ENCODE results near the gene CFAP210.

Gene CFAP210

DNA sequence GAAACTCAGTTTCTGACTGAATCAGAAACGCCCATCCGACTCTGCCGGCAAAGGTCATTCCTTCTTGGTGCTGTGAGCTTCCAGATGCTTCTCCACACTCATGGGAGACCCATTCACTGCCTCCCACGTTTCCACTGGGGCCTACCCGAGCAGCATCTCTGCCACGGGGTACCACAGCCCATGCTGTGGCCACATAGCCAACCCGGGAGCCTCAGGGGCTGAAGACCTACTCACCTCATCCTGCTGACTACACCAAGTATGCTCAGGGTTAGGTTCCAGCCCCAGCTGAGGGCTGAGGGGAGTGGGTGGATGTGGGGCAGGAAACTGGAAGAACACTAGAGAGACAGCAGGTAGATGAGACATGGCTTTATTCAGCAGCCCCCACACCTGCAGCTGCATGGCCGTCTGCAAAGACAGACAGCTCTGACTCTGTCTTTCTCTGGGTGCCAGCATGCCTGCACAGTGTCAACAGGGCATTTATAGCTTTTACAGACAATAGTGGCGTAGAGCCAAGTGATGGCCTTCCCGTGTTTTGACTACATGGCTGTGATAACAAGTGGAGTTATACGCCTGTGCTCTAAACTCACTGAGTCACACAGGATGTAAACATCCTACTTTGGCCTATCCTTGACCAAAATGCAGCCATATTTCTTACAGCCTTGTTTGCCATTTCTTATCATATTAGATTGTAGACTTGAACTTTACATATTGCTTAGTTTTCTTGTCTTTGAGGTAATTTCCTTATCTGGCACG lies 22.9 kb upstream of the CFAP210 start:
- Histone ChIP-seq H3K27me3 (ENCODE audit: low read depth, low read length) (no peaks in the 10 kb centered on the region), H3K79me2 (ENCODE audit: low read length) (no peaks in the 10 kb centered on the region), H2AFZ (ENCODE audit: low read depth, low read length) (no peak overlapping the region), H3K4me1 (ENCODE audit: low read length) (no peaks in the 10 kb centered on the region), H3K9ac (ENCODE audit: low read length) (no peak overlapping the region), H3K36me3 (replicated peaks; ENCODE audit: low read depth, low read length) (no peaks in the 10 kb centered on the region), H3K4me2 (ENCODE audit: low read length) (no peak overlapping the region), H4K20me1 (ENCODE audit: insufficient read depth, low read length) (no peaks in the 10 kb centered on the region), H3K27ac (ENCODE audit: low read length) (no peak overlapping the region), H3K9me3 (ENCODE audit: insufficient read depth, low read length) (no peaks in the 10 kb centered on the region), H3K4me3 (ENCODE audit: low read length) (no peak overlapping the region)
- TF ChIP-seq EZH2phosphoT487 (IDR thresholded peaks at IDR 0.05; ENCODE audit: low read depth): no peak
- TF ChIP-seq, protein P1, sequence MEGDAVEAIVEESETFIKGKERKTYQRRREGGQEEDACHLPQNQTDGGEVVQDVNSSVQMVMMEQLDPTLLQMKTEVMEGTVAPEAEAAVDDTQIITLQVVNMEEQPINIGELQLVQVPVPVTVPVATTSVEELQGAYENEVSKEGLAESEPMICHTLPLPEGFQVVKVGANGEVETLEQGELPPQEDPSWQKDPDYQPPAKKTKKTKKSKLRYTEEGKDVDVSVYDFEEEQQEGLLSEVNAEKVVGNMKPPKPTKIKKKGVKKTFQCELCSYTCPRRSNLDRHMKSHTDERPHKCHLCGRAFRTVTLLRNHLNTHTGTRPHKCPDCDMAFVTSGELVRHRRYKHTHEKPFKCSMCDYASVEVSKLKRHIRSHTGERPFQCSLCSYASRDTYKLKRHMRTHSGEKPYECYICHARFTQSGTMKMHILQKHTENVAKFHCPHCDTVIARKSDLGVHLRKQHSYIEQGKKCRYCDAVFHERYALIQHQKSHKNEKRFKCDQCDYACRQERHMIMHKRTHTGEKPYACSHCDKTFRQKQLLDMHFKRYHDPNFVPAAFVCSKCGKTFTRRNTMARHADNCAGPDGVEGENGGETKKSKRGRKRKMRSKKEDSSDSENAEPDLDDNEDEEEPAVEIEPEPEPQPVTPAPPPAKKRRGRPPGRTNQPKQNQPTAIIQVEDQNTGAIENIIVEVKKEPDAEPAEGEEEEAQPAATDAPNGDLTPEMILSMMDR (IDR thresholded peaks at IDR 0.05; ENCODE audit: low read depth, low read length): no peak

DNA sequence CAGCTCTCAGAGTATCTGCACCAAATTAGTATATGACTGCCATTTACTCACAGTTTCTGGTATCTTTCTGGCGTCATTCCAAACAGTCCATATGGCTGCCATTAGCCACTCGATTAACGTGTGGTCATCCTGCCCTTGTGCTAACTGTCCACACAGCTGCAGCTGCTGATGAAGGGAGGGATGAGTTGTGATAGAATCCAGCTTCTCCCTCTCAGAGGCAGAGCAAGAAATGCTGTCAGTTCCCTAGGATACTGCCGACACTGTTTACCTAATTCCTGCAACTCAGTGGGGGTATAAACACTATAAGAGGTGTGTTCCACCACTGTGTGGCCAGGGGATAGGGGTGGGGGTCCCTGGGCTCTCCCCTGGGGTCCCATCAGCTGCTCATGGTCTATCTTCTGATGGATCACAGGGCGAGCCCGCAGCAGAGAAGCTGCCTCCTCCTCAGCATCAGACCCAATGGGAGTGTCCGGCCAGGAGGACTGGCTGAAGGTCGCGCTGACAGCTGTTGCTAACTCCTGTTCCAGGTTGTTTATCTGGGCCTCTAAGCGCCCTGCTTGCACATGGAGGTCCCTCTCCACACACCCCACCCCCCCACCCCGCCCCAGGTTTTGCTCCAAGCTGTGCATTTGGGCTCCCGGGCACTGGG lies 22.2 kb upstream of the CFAP210 start:
- Histone ChIP-seq H3K36me3 (replicated peaks; ENCODE audit: low read depth, low read length) (no peaks in the 10 kb centered on the region), H3K9me3 (ENCODE audit: insufficient read depth, low read length) (no peaks in the 10 kb centered on the region), H4K20me1 (ENCODE audit: insufficient read depth, low read length) (no peaks in the 10 kb centered on the region), H2AFZ (ENCODE audit: low read depth, low read length) (no peak overlapping the region), H3K27me3 (ENCODE audit: low read depth, low read length) (no peaks in the 10 kb centered on the region), H3K9ac (ENCODE audit: low read length) (no peak overlapping the region), H3K4me3 (ENCODE audit: low read length) (no peak overlapping the region), H3K4me2 (ENCODE audit: low read length) (no peak overlapping the region), H3K27ac (ENCODE audit: low read length) (no peak overlapping the region), H3K79me2 (ENCODE audit: low read length) (no peaks in the 10 kb centered on the region), H3K4me1 (ENCODE audit: low read length) (no peaks in the 10 kb centered on the region)
- TF ChIP-seq, protein P1 (IDR thresholded peaks at IDR 0.05; ENCODE audit: low read depth, low read length): no peak
- no peak for TF ChIP-seq EZH2phosphoT487 (IDR thresholded peaks at IDR 0.05; ENCODE audit: low read depth)

DNA sequence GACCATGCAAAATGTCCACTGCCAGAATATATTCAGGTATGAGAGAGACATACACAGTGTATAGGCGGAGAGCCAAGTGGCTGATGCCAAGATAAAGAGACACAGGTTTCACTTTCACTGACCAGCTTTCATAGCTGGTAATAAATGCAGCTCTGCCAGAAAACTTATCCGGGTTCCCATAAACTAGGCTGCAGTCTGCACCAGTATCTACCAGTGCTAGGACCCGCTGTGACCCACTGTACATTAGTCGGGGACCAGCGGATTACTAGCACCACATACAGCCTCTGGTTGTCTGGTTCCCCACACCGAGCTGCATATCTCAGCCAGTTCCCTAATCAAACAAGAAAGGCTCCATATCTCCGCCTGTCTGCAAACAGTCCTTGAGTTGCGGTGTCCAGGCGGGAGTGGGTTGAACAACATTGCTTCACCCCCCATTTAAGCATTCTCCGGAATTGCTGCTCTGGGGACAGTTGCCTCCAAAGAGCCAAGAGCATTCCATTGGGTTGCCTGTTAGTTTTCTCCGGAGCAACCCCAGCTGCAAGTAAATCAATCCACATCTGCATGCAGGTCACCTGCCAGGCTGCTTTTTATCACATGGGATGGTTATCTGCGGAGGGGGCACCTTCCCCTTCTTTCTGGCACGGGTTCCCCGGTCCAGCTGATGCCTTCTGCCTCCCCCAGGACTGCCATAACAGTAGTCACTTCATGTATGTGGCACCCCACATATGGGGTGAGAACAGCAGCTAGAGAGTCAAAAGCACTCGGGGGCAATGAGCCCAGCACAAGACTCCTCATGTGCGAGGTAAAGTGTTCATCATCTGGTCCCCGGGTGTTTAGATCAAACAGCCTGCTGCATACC lies 21.4 kb upstream of the CFAP210 start:
- Histone ChIP-seq H3K4me1 (ENCODE audit: low read length) (no peaks in the 10 kb centered on the region), H2AFZ (ENCODE audit: low read depth, low read length) (no peak overlapping the region), H3K4me3 (ENCODE audit: low read length) (no peak overlapping the region), H3K27me3 (ENCODE audit: low read depth, low read length) (no peaks in the 10 kb centered on the region), H3K9ac (ENCODE audit: low read length) (no peak overlapping the region), H4K20me1 (ENCODE audit: insufficient read depth, low read length) (no peaks in the 10 kb centered on the region), H3K27ac (ENCODE audit: low read length) (no peak overlapping the region), H3K4me2 (ENCODE audit: low read length) (no peak overlapping the region), H3K36me3 (replicated peaks; ENCODE audit: low read depth, low read length) (no peaks in the 10 kb centered on the region), H3K9me3 (ENCODE audit: insufficient read depth, low read length) (no peaks in the 10 kb centered on the region), H3K79me2 (ENCODE audit: low read length) (no peaks in the 10 kb centered on the region)
- TF ChIP-seq, protein P1 (IDR thresholded peaks at IDR 0.05; ENCODE audit: low read depth, low read length): no peak
- TF ChIP-seq EZH2phosphoT487 (IDR thresholded peaks at IDR 0.05; ENCODE audit: low read depth): no peak

DNA sequence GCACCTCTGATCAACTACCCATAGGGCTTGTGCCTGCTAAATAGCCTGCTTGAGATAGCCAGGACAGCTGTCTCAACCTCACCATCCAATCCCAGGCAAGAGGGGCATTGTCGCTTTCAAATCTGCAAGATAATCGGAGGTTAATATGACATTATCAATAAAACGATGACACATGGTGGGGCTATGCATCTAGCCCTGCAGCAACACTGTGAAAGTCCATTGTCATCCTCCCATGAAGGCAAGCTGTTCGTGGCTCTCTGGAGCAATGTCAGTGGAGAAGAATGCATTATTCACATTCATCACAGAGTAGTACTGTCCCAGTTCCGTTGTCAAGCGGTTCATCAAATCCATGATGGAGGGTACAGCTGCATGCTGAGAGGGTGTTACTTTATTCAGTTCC lies 20.5 kb upstream of the CFAP210 start:
- Histone ChIP-seq H3K9ac (ENCODE audit: low read length) (no peak overlapping the region), H3K27me3 (ENCODE audit: low read depth, low read length) (no peaks in the 10 kb centered on the region), H3K4me2 (ENCODE audit: low read length) (no peak overlapping the region), H3K36me3 (replicated peaks; ENCODE audit: low read depth, low read length) (no peaks in the 10 kb centered on the region), H3K4me3 (ENCODE audit: low read length) (no peak overlapping the region), H3K27ac (ENCODE audit: low read length) (no peak overlapping the region), H2AFZ (ENCODE audit: low read depth, low read length) (no peak overlapping the region), H3K79me2 (ENCODE audit: low read length) (no peaks in the 10 kb centered on the region), H3K4me1 (ENCODE audit: low read length) (no peaks in the 10 kb centered on the region), H4K20me1 (ENCODE audit: insufficient read depth, low read length) (no peaks in the 10 kb centered on the region), H3K9me3 (ENCODE audit: insufficient read depth, low read length) (no peaks in the 10 kb centered on the region)
- TF ChIP-seq EZH2phosphoT487 (IDR thresholded peaks at IDR 0.05; ENCODE audit: low read depth): no peak
